Naive thymus-derived CD8-positive, alpha-beta T cell (primary cell): Measurements from ENCODE around the gene BEAN1. TPM values are rescaled to one million over a fixed set of nuclear protein-coding genes. Genes with fewer than 3 reads are reported as not detected.
A peak's percentile ranks its signal among the peaks of the same experiment; 100 is the strongest.

ENCODE experiments used
- ATAC-seq, 2 donors: fragments of 150-1000 bp; cut with Tn5 transposase in 1 of 2; sonication (Bioruptor Pico), chemical (Tn5 transposase) in 1 of 2; 1 replicate in 1 of 2; 2 replicates in 1 of 2; pipeline ENCODE4 v1.10.0; 2021; ENCODE audit warnings: mild to moderate bottlenecking in 2 of 2, moderate library complexity in 2 of 2
- POLR2A ChIA-PET: fragments of 350-600 bp; sonication (Branson Sonifier 250); formaldehyde crosslinking; loops from one replicate; lab custom pipeline; 2021; ENCODE audit warnings: antibody characterized with exemption; lab: Charles Lee
- DNase-seq, 10 donors: peaks; one replicate each; pipeline versions ENCODE4 v3.0.0 to v3.0.0-alpha.2; 2020 to 2022
- H3K27ac Mint-ChIP-seq, 10 donors: one replicate each; pipeline ENCODE4 v1.8.0; 2020 to 2022; ENCODE audit warnings: mild to moderate bottlenecking in 10 of 10, mixed read lengths in 10 of 10, moderate library complexity in 4 of 10, inconsistent platforms in 1 of 10
- H3K27me3 Mint-ChIP-seq, 5 donors: one replicate each; pipeline ENCODE4 v1.8.0; 2021 to 2022; ENCODE audit warnings: mixed read lengths in 5 of 5
- H3K36me3 Mint-ChIP-seq, 3 donors: one replicate each; pipeline ENCODE4 v1.8.0; 2020 to 2022; ENCODE audit warnings: mixed read lengths in 3 of 3, mild to moderate bottlenecking in 2 of 3, inconsistent platforms in 1 of 3
- H3K4me1 Mint-ChIP-seq, 4 donors: one replicate each; pipeline ENCODE4 v1.8.0; 2021 to 2022; ENCODE audit warnings: mixed read lengths in 4 of 4
- H3K4me3 Mint-ChIP-seq, 10 donors: one replicate each; pipeline ENCODE4 v1.8.0; 2020 to 2022; ENCODE audit warnings: mild to moderate bottlenecking in 10 of 10, mixed read lengths in 10 of 10, moderate library complexity in 6 of 10, inconsistent platforms in 1 of 10
- H3K9me3 Mint-ChIP-seq, 9 donors: one replicate each; pipeline ENCODE4 v1.8.0; 2020 to 2022; ENCODE audit warnings: mixed read lengths in 9 of 9, mild to moderate bottlenecking in 3 of 9, inconsistent platforms in 1 of 9, moderate library complexity in 1 of 9
- polyA plus RNA-seq, 3 donors: library from polyadenylated mRNA; unstranded; fragments of 300-500 nt; fragmentation: Illumina TruSeq; gene quantifications; one replicate each; pipeline ENCODE4 v1.2.3, GENCODE V29; 2021
- total RNA-seq, 8 experiments: library from RNA in 2 of 8; stranded (reverse) in 2 of 8; gene quantifications; one replicate each; pipeline ENCODE4 v1.2.3 and lab custom pipeline; 2021 to 2026

Gene BEAN1
- not detected for total RNA-seq
- polyA plus RNA-seq, result not detected
- 0 reads per million in 6 experiments for total RNA-seq (lab: John Stamatoyannopoulos, UW)

GRCh38 chr16:66427036-66427860, at the start of gene BEAN1:
Gene BEAN1 (plus strand): TSS chr16:66427295. CDS start chr16:66437677, 10,382 bp downstream.
- peaks cover 29 to 82% (median 65%) of the 10 kb centered on the region in 5 donors for H3K27me3 Mint-ChIP-seq
- peaks cover 2 to 12% (median 10%) of the 10 kb centered on the region in 4 donors for H3K4me1 Mint-ChIP-seq
- DNase-seq (peak in 1 of 10 donors; percentile 8), ATAC-seq (peak; percentile 35 to 63)
- peak within 1 kb of the TSS; percentile 29 to 80 (median 62) for H3K4me3 Mint-ChIP-seq
- peaks cover 0 to 2% (median 0%) of the 10 kb centered on the region in 3 donors for H3K36me3 Mint-ChIP-seq
- peak within 1 kb of the TSS in 1 of 10 donors; percentile 41 for H3K27ac Mint-ChIP-seq
- H3K9me3 Mint-ChIP-seq, result peaks cover 0 to 2% (median 0%) of the 10 kb centered on the region in 9 donors
- POLR2A ChIA-PET, result no interaction called here

GRCh38 chr16:66377324-66377723, 49.8 kb upstream of the BEAN1 start:
- ATAC-seq (no peak), DNase-seq (no peak)
- H3K4me3 Mint-ChIP-seq, result no peak overlapping the region
- no peaks in the 10 kb centered on the region for H3K36me3 Mint-ChIP-seq
- POLR2A ChIA-PET, result no interaction called here
- H3K27me3 Mint-ChIP-seq, result peaks cover 0 to 6% (median 0%) of the 10 kb centered on the region in 5 donors
- H3K4me1 Mint-ChIP-seq, result no peaks in the 10 kb centered on the region
- peak overlapping the region in 1 of 10 donors; percentile 77 for H3K27ac Mint-ChIP-seq
- peaks cover 0 to 22% (median 0%) of the 10 kb centered on the region in 9 donors for H3K9me3 Mint-ChIP-seq

- no peak overlapping the region for H3K4me3 Mint-ChIP-seq
- no peaks in the 10 kb centered on the region for H3K36me3 Mint-ChIP-seq
- peaks cover 0 to 22% (median 0%) of the 10 kb centered on the region in 9 donors for H3K9me3 Mint-ChIP-seq
- DNase-seq, result no peak
- peaks cover 0 to 2% (median 0%) of the 10 kb centered on the region in 4 donors for H3K4me1 Mint-ChIP-seq
- H3K27me3 Mint-ChIP-seq, result peaks cover 0 to 6% (median 1%) of the 10 kb centered on the region in 5 donors
- no peak overlapping the region for H3K27ac Mint-ChIP-seq
- POLR2A ChIA-PET, result no interaction called here
- ATAC-seq, result no peak
These were observed 48.1 kb upstream of the BEAN1 start for GRCh38 chr16:66378741-66379570.

GRCh38 chr16:66379571-66379941, 47.5 kb upstream of the BEAN1 start:
- H3K36me3 Mint-ChIP-seq, result no peaks in the 10 kb centered on the region
- peaks cover 0 to 2% (median 0%) of the 10 kb centered on the region in 4 donors for H3K4me1 Mint-ChIP-seq
- H3K4me3 Mint-ChIP-seq, result no peak overlapping the region
- peaks cover 0 to 6% (median 1%) of the 10 kb centered on the region in 5 donors for H3K27me3 Mint-ChIP-seq
- POLR2A ChIA-PET, result no interaction called here
- H3K9me3 Mint-ChIP-seq, result peaks cover 0 to 22% (median 0%) of the 10 kb centered on the region in 9 donors
- no peak overlapping the region for H3K27ac Mint-ChIP-seq
- ATAC-seq (no peak), DNase-seq (no peak)

- no peaks in the 10 kb centered on the region for H3K36me3 Mint-ChIP-seq
- H3K27ac Mint-ChIP-seq, result peak overlapping the region in 1 of 10 donors; percentile 15
- H3K27me3 Mint-ChIP-seq, result peaks cover 0 to 6% (median 1%) of the 10 kb centered on the region in 5 donors
- POLR2A ChIA-PET, result no interaction called here
- H3K4me1 Mint-ChIP-seq, result peaks cover 0 to 2% (median 0%) of the 10 kb centered on the region in 4 donors
- DNase-seq (no peak), ATAC-seq (no peak)
- H3K9me3 Mint-ChIP-seq, result peaks cover 0 to 22% (median 0%) of the 10 kb centered on the region in 9 donors
- no peak overlapping the region for H3K4me3 Mint-ChIP-seq
These were observed 46.7 kb upstream of the BEAN1 start for GRCh38 chr16:66380421-66380820.

GRCh38 chr16:66381585-66382170, 45.4 kb upstream of the BEAN1 start:
- POLR2A ChIA-PET, result no interaction called here
- peaks cover 0 to 5% (median 3%) of the 10 kb centered on the region in 5 donors for H3K27me3 Mint-ChIP-seq
- H3K4me1 Mint-ChIP-seq, result peaks cover 0 to 2% (median 0%) of the 10 kb centered on the region in 4 donors
- ATAC-seq, result no peak
- no peak for DNase-seq
- H3K4me3 Mint-ChIP-seq, result no peak overlapping the region
- H3K27ac Mint-ChIP-seq, result no peak overlapping the region
- H3K36me3 Mint-ChIP-seq, result no peaks in the 10 kb centered on the region
- peaks cover 0 to 22% (median 0%) of the 10 kb centered on the region in 9 donors for H3K9me3 Mint-ChIP-seq

- peaks cover 0 to 7% (median 3%) of the 10 kb centered on the region in 5 donors for H3K27me3 Mint-ChIP-seq
- peaks cover 0 to 22% (median 0%) of the 10 kb centered on the region in 9 donors for H3K9me3 Mint-ChIP-seq
- H3K27ac Mint-ChIP-seq, result no peak overlapping the region
- POLR2A ChIA-PET, result no interaction called here
- peaks cover 0 to 2% (median 0%) of the 10 kb centered on the region in 4 donors for H3K4me1 Mint-ChIP-seq
- no peak for ATAC-seq
- no peak for DNase-seq
- H3K4me3 Mint-ChIP-seq, result no peak overlapping the region
- H3K36me3 Mint-ChIP-seq, result no peaks in the 10 kb centered on the region
These were observed 44.7 kb upstream of the BEAN1 start for GRCh38 chr16:66382171-66382965.

GRCh38 chr16:66382966-66383299, 44.2 kb upstream of the BEAN1 start:
- peaks cover 0 to 7% (median 4%) of the 10 kb centered on the region in 5 donors for H3K27me3 Mint-ChIP-seq
- peaks cover 0 to 22% (median 0%) of the 10 kb centered on the region in 9 donors for H3K9me3 Mint-ChIP-seq
- no peak overlapping the region for H3K4me3 Mint-ChIP-seq
- no peak overlapping the region for H3K27ac Mint-ChIP-seq
- DNase-seq, result no peak
- H3K36me3 Mint-ChIP-seq, result no peaks in the 10 kb centered on the region
- H3K4me1 Mint-ChIP-seq, result peaks cover 0 to 2% (median 0%) of the 10 kb centered on the region in 4 donors
- ATAC-seq, result no peak
- POLR2A ChIA-PET, result no interaction called here

- Mint-ChIP-seq H3K27me3 (peaks cover 0 to 7% (median 4%) of the 10 kb centered on the region in 5 donors), H3K36me3 (no peaks in the 10 kb centered on the region), H3K27ac (no peak overlapping the region), H3K9me3 (peaks cover 0 to 22% (median 0%) of the 10 kb centered on the region in 9 donors), H3K4me1 (peaks cover 0 to 2% (median 0%) of the 10 kb centered on the region in 4 donors), H3K4me3 (no peak overlapping the region)
- no peak for ATAC-seq
- no peak for DNase-seq
- POLR2A ChIA-PET, result no interaction called here
These were observed 43.5 kb upstream of the BEAN1 start for GRCh38 chr16:66383551-66383950.

- POLR2A ChIA-PET, result no interaction called here
- Mint-ChIP-seq H3K27me3 (peaks cover 0 to 7% (median 4%) of the 10 kb centered on the region in 5 donors), H3K36me3 (no peaks in the 10 kb centered on the region), H3K9me3 (peaks cover 0 to 8% (median 0%) of the 10 kb centered on the region in 9 donors), H3K4me1 (peaks cover 0 to 2% (median 0%) of the 10 kb centered on the region in 4 donors), H3K27ac (no peak overlapping the region), H3K4me3 (no peak overlapping the region)
- DNase-seq (no peak), ATAC-seq (no peak)
These were observed 41.7 kb upstream of the BEAN1 start for GRCh38 chr16:66385415-66385814.

GRCh38 chr16:66386629-66387622, 40.2 kb upstream of the BEAN1 start:
- Mint-ChIP-seq H3K4me1 (peaks cover 0 to 2% (median 0%) of the 10 kb centered on the region in 4 donors), H3K4me3 (no peak overlapping the region), H3K27ac (no peak overlapping the region)

More at GRCh38 chr16:66386629-66387622, 40.2 kb upstream of the BEAN1 start:
- Mint-ChIP-seq H3K27me3 (peaks cover 0 to 7% (median 4%) of the 10 kb centered on the region in 5 donors), H3K36me3 (no peaks in the 10 kb centered on the region), H3K9me3 (no peaks in the 10 kb centered on the region)
- POLR2A ChIA-PET, result no interaction called here
- ATAC-seq, result no peak
- DNase-seq, result no peak
